GM19397 (cell line): Measurements from ENCODE around the gene SPG11.
"Not testable (repeated sequence)": the region's sequence is repeated elsewhere in the genome, so short reads cannot be mapped to it uniquely, and the experiment has no call there.

ENCODE experiments used
- ATAC-seq: cut with Tn5 transposase; IDR thresholded peaks from one replicate; pipeline ENCODE4 v1.9.1; 2021; ENCODE audit warnings: mild to moderate bottlenecking, moderate library complexity; ENCODE audit not compliant: unreplicated experiment

Gene SPG11

GRCh38 chr15:44565387-44566154 is 97.9 kb downstream of the SPG11 start:
- ATAC-seq: no peak

- not testable (repeated sequence) for ATAC-seq
Measured at GRCh38 chr15:44560926-44561325, 102.5 kb downstream of the SPG11 start.

DNA sequence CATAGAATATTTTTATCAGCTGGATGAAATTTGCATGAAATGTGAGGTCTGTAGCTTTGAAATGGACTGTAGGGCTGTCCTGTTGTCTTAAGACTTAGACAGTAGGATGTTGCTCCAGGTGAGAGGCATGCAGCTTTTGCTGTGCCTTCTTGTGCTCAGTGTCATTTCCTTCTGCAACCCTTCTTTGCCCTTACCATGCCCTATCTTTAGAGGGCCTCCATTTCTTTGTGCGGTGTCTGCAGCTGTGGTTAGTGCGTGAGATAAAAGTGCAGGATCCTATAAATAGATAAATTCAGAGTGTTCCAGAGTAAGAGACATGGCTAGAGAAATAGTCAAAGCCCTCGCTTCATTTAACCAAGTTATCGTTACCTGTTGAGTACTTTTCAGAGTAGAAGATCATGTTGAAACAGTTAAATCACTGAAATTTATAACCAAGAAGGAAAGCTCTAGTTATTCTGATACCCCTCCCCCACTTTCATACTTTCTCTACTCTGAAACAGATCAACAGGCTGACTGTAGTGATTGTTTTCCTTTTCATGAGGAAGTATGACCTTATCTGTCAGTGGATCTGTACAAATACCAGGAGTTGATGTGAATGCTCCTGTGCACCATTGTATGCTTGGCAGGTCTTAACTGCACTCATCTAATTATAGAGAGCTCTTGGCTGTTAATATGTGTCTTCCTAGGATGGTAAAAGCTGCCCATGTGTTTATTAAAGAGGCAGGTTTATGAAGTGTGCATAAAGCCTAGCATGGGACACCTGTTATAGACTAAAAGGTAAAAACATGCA is 108.3 kb downstream of the SPG11 start:
- ATAC-seq: no peak

GRCh38 chr15:44550734-44551133 is 112.7 kb downstream of the SPG11 start:
- ATAC-seq: no peak

- ATAC-seq: no peak
Measured at GRCh38 chr15:44550256-44550655, 113.2 kb downstream of the SPG11 start.

DNA sequence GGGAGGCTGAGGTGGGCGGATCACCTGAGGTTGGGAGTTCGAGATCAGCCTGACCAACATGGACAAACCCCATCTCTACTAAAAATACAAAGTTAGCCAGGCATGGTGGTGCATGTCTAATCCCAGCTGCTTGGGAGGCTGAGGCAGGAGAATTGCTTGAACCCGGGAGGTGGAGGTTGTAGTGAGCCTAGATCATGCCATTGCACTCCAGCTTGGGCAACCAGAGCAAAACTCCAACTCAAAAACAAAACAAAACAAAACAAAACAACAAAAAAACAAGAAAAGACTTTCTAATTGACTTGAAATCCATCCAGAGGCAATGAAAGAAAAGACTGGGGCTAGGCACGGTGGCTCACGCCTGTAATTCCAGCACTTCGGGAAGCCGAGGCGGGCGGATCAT is 114.3 kb downstream of the SPG11 start:
- ATAC-seq: not testable (repeated sequence)

- peak; percentile 58 for ATAC-seq
Measured at GRCh38 chr15:44545913-44546802, 117.3 kb downstream of the SPG11 start.

DNA sequence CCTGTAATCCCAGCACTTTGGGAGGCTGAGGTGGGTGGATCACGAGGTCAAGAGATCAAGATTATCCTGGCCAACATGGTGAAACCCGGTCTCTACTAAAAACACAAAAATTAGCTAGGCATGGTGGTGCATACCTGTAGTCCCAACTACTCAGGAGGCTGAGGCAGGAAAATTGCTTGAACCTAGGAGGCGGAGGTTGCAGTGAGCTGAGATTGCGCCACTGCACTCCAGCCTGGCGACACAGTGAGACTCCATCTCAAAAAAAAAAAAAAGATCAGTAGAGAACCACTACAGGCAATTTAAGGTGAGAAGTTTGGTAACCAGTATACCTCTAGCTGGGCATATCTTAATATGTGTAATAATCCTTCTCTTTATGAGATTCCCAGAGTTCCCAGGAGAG is 118.7 kb downstream of the SPG11 start:
- ATAC-seq: not testable (repeated sequence)

GRCh38 chr15:44542596-44542995 is 120.9 kb downstream of the SPG11 start:
- ATAC-seq: no peak

DNA sequence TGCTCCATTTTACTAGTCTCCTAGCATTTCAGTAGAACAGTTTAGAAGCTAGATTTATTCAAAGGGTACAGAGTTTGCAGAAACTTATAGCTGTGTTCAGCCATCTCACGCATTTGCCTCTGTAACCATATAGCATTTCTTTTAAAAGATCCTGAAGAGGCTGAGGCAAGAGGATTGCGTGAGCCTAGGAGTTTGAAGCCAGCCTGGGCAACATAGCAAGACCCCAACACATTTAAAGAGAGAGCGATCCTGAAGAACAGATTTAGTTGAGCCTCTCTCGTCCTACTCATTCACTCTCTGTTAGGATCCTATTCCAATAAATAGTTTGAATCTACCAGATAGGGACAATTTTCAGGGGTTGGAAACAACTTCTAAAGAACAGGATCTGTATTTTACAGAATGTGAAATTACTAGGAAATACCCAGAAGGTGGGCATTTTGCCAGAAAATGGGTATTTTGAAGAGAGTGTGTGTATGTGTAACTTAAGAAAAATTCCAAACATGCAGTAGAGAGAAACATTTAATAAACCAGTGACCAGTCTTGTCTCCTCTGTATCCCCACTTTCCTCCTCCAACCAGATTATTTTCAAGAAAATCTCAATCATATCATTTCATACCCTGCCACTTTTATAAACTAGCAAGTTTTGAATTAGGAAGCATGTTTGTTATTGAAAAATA is 122.0 kb downstream of the SPG11 start:
- ATAC-seq: no peak

DNA sequence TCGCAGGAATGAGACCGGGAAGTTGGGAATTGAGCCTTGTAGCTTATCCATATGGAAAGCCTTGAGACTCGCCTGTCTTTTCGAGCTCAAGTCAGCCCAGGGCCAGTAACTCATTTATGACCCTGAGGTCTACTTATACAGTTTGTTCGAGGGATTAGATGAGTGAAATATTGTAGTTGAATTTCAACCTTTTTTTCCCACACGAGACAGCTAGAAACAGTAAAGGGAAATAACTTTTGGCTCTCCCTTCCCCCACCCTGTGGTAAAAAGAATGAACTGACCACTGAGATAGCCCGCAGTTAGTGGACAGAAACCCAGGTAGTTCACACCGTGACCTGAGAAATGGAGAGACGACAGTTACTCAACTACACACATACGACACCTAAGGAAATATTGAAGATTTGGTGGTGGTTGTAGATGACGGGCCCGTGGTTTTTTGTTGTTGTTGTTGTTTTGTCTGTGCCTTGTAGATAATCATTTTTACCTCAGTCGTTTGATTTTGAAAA is 125.7 kb downstream of the SPG11 start:
- no peak for ATAC-seq

DNA sequence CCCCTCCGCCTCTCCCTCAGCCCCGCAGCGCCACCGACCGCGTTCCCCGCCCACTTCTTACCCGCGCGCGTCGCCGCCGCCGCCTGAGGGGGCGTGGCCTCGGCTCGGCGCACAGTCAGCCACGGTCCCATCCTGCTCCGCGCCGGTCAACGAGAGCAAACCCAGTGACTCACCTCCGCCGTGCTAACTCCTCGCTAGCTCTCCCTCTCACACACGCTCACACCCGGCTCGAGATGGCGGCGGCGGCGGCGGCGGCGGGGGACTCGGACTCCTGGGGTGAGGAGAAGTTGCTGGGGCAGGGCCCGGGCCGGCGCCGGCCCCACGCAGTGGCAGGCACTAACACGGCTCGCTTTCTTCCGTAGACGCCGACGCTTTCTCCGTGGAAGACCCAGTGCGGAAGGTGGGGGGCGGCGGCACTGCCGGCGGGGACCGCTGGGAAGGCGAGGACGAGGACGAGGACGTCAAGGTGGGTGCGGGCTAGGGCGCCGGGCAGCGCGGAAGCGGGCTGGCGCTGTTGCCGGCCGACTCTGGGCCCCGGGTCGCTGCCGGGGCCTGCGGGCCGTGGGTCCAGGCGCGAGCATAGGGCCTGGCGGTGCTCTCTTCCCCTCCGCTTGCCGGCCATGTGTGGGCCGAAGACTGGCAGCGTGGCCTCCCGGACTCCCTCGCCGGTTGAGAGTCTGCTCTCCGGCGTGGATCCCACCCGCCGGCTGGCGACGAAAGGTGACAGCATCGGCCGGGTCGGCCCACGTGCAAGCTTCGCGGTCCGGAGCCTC is 126.3 kb downstream of the SPG11 start, which contains the start of gene EIF3J:
TSS of gene EIF3J (plus strand) at position 186 of the 773 bp plus-strand sequence. CDS start at position 234, 48 bp downstream.
- peak; percentile 81 for ATAC-seq

- peak; percentile 60 for ATAC-seq
Measured at GRCh38 chr15:44536302-44536961, 127.0 kb downstream of the SPG11 start.

GRCh38 chr15:44535523-44536301 is 127.8 kb downstream of the SPG11 start:
- no peak for ATAC-seq

- ATAC-seq: no peak
Measured at GRCh38 chr15:44535092-44535491, 128.4 kb downstream of the SPG11 start.

DNA sequence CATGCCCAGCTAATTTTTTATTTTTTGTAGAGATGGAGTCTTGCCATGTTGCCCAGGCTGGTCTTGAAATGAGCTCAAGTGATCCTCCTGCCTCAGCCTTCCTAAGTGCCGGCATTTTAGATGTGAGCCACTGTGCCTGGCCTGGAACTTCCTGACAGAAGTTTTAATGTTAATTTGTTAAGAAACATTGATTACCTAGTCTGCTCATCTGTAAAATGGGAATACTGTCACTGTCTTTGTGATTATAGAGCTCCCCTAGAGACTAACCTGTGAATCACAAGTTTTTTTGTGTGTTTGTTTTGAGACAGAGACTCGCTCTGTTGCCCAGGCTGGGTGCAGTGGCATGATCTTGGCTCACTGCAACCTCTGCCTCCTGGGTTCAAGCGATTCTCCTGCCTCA is 130.8 kb downstream of the SPG11 start:
- ATAC-seq: no peak

DNA sequence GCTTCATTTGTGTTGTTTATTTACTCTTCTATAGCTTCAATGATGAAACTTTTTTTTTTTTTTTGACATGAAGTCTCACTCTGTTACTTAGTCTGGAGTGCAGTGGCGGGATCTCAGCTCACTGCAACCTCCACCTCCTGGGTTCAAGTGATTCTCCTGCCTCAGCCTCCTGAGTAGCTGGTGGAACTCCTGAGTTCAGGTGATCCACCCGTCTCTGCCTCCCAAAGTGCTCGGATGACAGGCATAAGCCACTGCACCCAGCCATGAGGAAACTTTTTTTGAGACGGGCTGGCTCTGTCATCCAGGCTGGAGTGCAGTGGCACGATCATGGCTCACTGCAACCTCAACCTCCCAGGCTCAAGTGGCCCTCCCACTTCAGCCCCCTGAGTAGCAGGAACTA is 131.2 kb downstream of the SPG11 start:
- not testable (repeated sequence) for ATAC-seq

DNA sequence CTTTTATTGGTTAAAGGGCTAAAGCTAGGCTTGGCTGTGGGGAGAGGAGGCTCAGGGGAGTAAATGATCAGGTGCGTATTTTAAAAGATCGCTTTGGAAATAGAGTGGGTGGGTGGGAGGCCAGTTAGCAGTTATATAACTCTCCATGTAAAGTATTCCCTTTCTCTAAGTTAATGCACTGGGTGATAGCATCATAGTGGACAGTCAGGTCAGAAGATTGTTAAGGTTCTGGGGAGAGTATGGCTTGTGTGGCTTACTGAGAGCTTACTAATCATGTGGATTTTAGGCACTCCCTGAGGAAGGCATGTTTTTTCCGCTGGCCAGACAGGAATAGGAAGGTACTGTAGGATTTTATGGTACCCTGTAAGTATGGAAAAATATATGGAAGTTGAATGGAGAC is 132.8 kb downstream of the SPG11 start:
- ATAC-seq: no peak
